ENCODE data around the gene MGST3.
A peak's percentile ranks its signal among the peaks of the same experiment; 100 is the strongest.
"Not testable (repeated sequence)": the region's sequence is repeated elsewhere in the genome, so short reads cannot be mapped to it uniquely, and the experiment has no call there.

MGST3 gene

GRCh38 chr1:165697881-165698760 lies 67.1 kb downstream of the MGST3 start, which contains the start of gene ALDH9A1:
TSS of gene ALDH9A1 (minus strand) at chr1:165698562. CDS start at chr1:165698558, 4 bp downstream.
- DNase-seq (ENCODE audit: low read depth) = peak; percentile 81

GRCh38 chr1:165698761-165699052 lies 67.7 kb downstream of the MGST3 start:
- DNase-seq (ENCODE audit: low read depth) = no peak

GRCh38 chr1:165699577-165699976 lies 68.5 kb downstream of the MGST3 start:
- no peak for DNase-seq (ENCODE audit: low read depth)

DNA sequence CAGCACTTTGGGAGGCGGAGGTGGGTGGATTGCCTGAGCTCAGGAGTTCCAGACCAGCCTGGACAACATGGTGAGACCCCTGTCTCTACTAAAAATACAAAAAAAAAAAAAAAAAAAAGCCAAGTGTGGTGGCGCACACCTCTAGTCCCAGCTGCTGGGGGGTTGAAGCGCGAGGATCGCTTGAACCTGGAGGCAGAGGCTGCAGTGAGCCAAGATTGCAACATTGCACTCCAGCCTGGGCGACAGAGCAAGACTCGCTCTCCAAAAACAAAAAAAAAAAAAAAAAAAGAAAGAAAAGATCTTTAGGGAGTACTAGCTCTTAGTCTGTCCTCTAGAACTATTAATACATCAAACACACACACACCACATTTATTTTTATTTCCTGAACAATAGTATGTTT lies 70.9 kb downstream of the MGST3 start:
- not testable (repeated sequence) for DNase-seq (ENCODE audit: low read depth)

- no peak for DNase-seq (ENCODE audit: low read depth)
These were observed 72.6 kb downstream of the MGST3 start for GRCh38 chr1:165703648-165704047.

Measured in T follicular helper cell (primary cell).